ENCODE measurements around the gene STK39. TPM values are rescaled to one million over a fixed set of nuclear protein-coding genes. Genes with fewer than 3 reads are reported as not detected.

The STK39 gene
- total and polyA plus RNA-seq, 9 of the 15 experiments (the other 6 are each of a cell fraction or from before 2014, with no cell fraction given): 0.19 to 0.76 (median 0.51) TPM

- Histone ChIP-seq H2AFZ (ENCODE audit: low read depth, low read length) (no peak overlapping the region), H3K4me3 (no peak overlapping the region), H3K27me3 (ENCODE audit: control insufficient read depth in 2 of 2, insufficient read depth in 2 of 2, low read length in 2 of 2) (peaks cover 0 to 9% of the 10 kb centered on the region in 2 experiments; a peak in 2 of 5 replicates), H3K4me1 (replicated peaks in 1 of 2; ENCODE audit: control insufficient read depth in 2 of 2, insufficient read depth in 2 of 2, low read length in 2 of 2) (no peaks in the 10 kb centered on the region), H3K9me3 (replicated peaks; ENCODE audit: control insufficient read depth, insufficient read depth, low read depth, low read length) (no peaks in the 10 kb centered on the region), H3K79me2 (ENCODE audit: control insufficient read depth, insufficient read depth, low read length) (no peaks in the 10 kb centered on the region), H4K20me1 (replicated peaks; ENCODE audit: control insufficient read depth, insufficient read depth, low read length) (no peaks in the 10 kb centered on the region), H3K4me2 (ENCODE audit: insufficient read depth, low read length) (no peak overlapping the region), H3K27ac (ENCODE audit: extremely low read depth, low read depth, low read length) (no peak overlapping the region), H3K36me3 (ENCODE audit: control insufficient read depth, insufficient read depth, low read length) (no peaks in the 10 kb centered on the region), H3K9me1 (ENCODE audit: control insufficient read depth, insufficient read depth, low read length) (no peaks in the 10 kb centered on the region), H3K9ac (ENCODE audit: insufficient read depth in 1 of 2, low read depth in 2 of 2, low read length in 2 of 2) (no peak overlapping the region)
- ATAC-seq (no peak), FAIRE-seq (no peak), DNase-seq (ENCODE audit: extremely low read depth in 1 of 4, low spot score in 3 of 4) (no peak)
- POLR2A ChIA-PET: no interaction called here
- intact Hi-C loops (cut with micrococcal nuclease) (no loop called here), in situ Hi-C loops (cut with MboI) (no loop called here)
- CTCF ChIA-PET (ENCODE audit: low intra/inter-chr PET ratio): no interaction called here
- no peak for TF ChIP-seq ZFP1 (CRISPR knock-in tag; IDR thresholded peaks at IDR 0.05)
- no peak for TF ChIP-seq USF1 (CRISPR knock-in tag; IDR thresholded peaks at IDR 0.05)
- no peak for TF ChIP-seq ZBTB26 (CRISPR knock-in tag; IDR thresholded peaks at IDR 0.05)
- TF ChIP-seq SRF (CRISPR knock-in tag; IDR thresholded peaks at IDR 0.05): no peak
- TF ChIP-seq HCFC1 (IDR thresholded peaks at IDR 0.05; ENCODE audit: low read depth, low read length): no peak
- TF ChIP-seq ZBTB33 (CRISPR knock-in tag; IDR thresholded peaks at IDR 0.05): no peak
- no peak for TF ChIP-seq RBM22 (IDR thresholded peaks at IDR 0.05; ENCODE audit: low read depth, low read length, poor library complexity, severe bottlenecking)
- no peak for TF ChIP-seq TCFL5 (CRISPR knock-in tag; conservative IDR thresholded peaks at IDR 0.05)
- no peak for TF ChIP-seq ETV5 (CRISPR knock-in tag; IDR thresholded peaks at IDR 0.05; ENCODE audit: low read depth)
- TF ChIP-seq STAT6 (CRISPR knock-in tag; IDR thresholded peaks at IDR 0.05): no peak
- no TSS peak for BruUV-seq (replicated peaks)
- under 1% methylated on average over 5 of the region's 5 CpGs for WGBS (ENCODE audit: insufficient coverage, low coverage, missing lambda C conversion rate)
Measured at GRCh38 chr2:168035458-168035857, 211.9 kb downstream of the STK39 start.

Data from K562 (cell line).